B cell (primary cell): ENCODE results near the gene HBS1L. TPM values are rescaled to one million over a fixed set of nuclear protein-coding genes. Genes with fewer than 3 reads are reported as not detected.

Experiments
- ATAC-seq: fragments of 200-7000 bp; cut with Tn5 transposase; one replicate; pipeline ENCODE4 v1.10.0; 2021; ENCODE audit warnings: low read depth, mild to moderate bottlenecking, moderate number of reproducible peaks, moderate library complexity
- CTCF ChIA-PET: fragments of 350-600 bp; sonication (Branson Sonifier 250); formaldehyde crosslinking; loops from one replicate; lab custom pipeline; 2021; ENCODE audit warnings: antibody characterized with exemption, inconsistent platforms; lab: Charles Lee
- POLR2A ChIA-PET: fragments of 350-600 bp; sonication (Branson Sonifier 250); formaldehyde crosslinking; loops from one replicate; lab custom pipeline; 2021; ENCODE audit warnings: antibody characterized with exemption; lab: Charles Lee
- DNase-seq: peaks from one replicate; pipeline ENCODE4 v3.0.0; 2013
- H2AFZ ChIP-seq: 2 replicates; pipeline ENCODE4 v1.6.1; 2012; ENCODE audit warnings: mild to moderate bottlenecking, low read depth, low read length; ENCODE audit not compliant: insufficient read depth, poor library complexity, severe bottlenecking
- H3K27ac ChIP-seq, 2 donors: 1 replicate in 1 of 2; 2 replicates in 1 of 2; pipeline ENCODE4 v1.5.1; 2012 to 2013; ENCODE audit warnings: low read length in 2 of 2, mild to moderate bottlenecking in 2 of 2, moderate library complexity in 1 of 2
- H3K27me3 ChIP-seq, 4 experiments: fragments of 200-600 bp in 1 of 4; sonication (generic) in 1 of 4; replicated peaks in 1 of 4; 1 replicate in 2 of 4; 2 replicates in 2 of 4; pipeline versions ENCODE4 v1.6.1 to v1.7.0; 2013 to 2016; ENCODE audit warnings: low read length in 3 of 4, mild to moderate bottlenecking in 2 of 4, mixed read lengths in 1 of 4, moderate library complexity in 1 of 4; ENCODE audit not compliant: insufficient read depth in 4 of 4, control insufficient read depth in 3 of 4; ENCODE audit errors: control extremely low read depth in 1 of 4
- H3K36me3 ChIP-seq, 2 experiments: replicated peaks in 1 of 2; 1 replicate in 1 of 2; 2 replicates in 1 of 2; pipeline versions ENCODE4 v1.6.1 to v1.7.1; 2013; ENCODE audit warnings: low read length in 1 of 2; ENCODE audit not compliant: insufficient read depth in 2 of 2, control insufficient read depth in 1 of 2; ENCODE audit errors: control extremely low read depth in 1 of 2, extremely low read depth in 1 of 2
- H3K4me1 ChIP-seq, 2 donors: fragments of 200-600 bp in 1 of 2; sonication (generic) in 1 of 2; 1 replicate in 1 of 2; 2 replicates in 1 of 2; pipeline versions ENCODE4 v1.5.1 to v1.6.1; 2013 to 2017; ENCODE audit warnings: low read length in 2 of 2; ENCODE audit not compliant: control insufficient read depth in 2 of 2, insufficient read depth in 2 of 2
- H3K4me2 ChIP-seq: replicated peaks from 2 replicates; pipeline ENCODE3; 2012; ENCODE audit warnings: mild to moderate bottlenecking, low read depth, low read length; ENCODE audit not compliant: poor library complexity, severe bottlenecking
- H3K4me3 ChIP-seq, 5 experiments: fragments of 200-600 bp in 1 of 5; sonication (generic) in 1 of 5; 1 replicate in 3 of 5; 2 replicates in 2 of 5; pipeline versions ENCODE4 v1.5.1 to v1.7.0; 2011 to 2016; ENCODE audit warnings: low read length in 4 of 5, mild to moderate bottlenecking in 4 of 5, low read depth in 2 of 5, control low read depth in 1 of 5, moderate library complexity in 1 of 5; ENCODE audit not compliant: insufficient read depth in 1 of 5; ENCODE audit errors: control extremely low read depth in 1 of 5, extremely low read depth in 1 of 5
- H3K79me2 ChIP-seq: fragments of 200-600 bp; sonication (generic); one replicate; pipeline ENCODE4 v1.6.0; 2016; ENCODE audit warnings: low read length; ENCODE audit not compliant: control insufficient read depth, insufficient read depth
- H3K9ac ChIP-seq: fragments of 200-600 bp; sonication (generic); 2 replicates; pipeline ENCODE4 v1.6.1; 2017; ENCODE audit warnings: mild to moderate bottlenecking, low read length, moderate library complexity
- H3K9me3 ChIP-seq, 3 donors: one replicate each; pipeline versions ENCODE4 v1.6.1 to v1.7.1; 2013; ENCODE audit warnings: low read length in 2 of 3; ENCODE audit not compliant: control insufficient read depth in 2 of 3, insufficient read depth in 1 of 3; ENCODE audit errors: control extremely low read depth in 1 of 3
- H4K20me1 ChIP-seq: 2 replicates; pipeline ENCODE4 v1.6.0; 2012; ENCODE audit warnings: mild to moderate bottlenecking, low read length; ENCODE audit not compliant: insufficient read depth, control insufficient read depth, poor library complexity, severe bottlenecking
- H3K27ac Mint-ChIP-seq: one replicate; pipeline ENCODE4 v1.8.0; 2021; ENCODE audit warnings: mixed read lengths
- H3K27me3 Mint-ChIP-seq: one replicate; pipeline ENCODE4 v1.8.0; 2021; ENCODE audit warnings: mixed read lengths
- H3K4me1 Mint-ChIP-seq: one replicate; pipeline ENCODE4 v1.8.0; 2021; ENCODE audit warnings: mixed read lengths
- H3K4me3 Mint-ChIP-seq: one replicate; pipeline ENCODE4 v1.8.0; 2021; ENCODE audit warnings: mixed read lengths
- H3K9me3 Mint-ChIP-seq: one replicate; pipeline ENCODE4 v1.8.0; 2022; ENCODE audit warnings: mixed read lengths; ENCODE audit not compliant: insufficient read depth
- EZH2 ChIP-seq: IDR thresholded peaks from 2 replicates; pipeline ENCODE4 v1.6.1; 2012; ENCODE audit warnings: borderline replicate concordance, low read depth, mild to moderate bottlenecking, moderate library complexity, low read length; ENCODE audit not compliant: insufficient read depth, poor library complexity, severe bottlenecking
- WGBS: methylation state at CpG from one replicate; pipeline ENCODE4 v1.1.5; 2013; ENCODE audit warnings: missing lambda C conversion rate; ENCODE audit not compliant: insufficient coverage; 5-methylcytosine and 5-hydroxymethylcytosine counted together
- intact Hi-C: fragments of 100-400 bp; cut with micrococcal nuclease; formaldehyde crosslinking; loops from one replicate; pipeline ENCODE4 v1.10.0; 2022
- polyA plus RNA-seq: library from polyadenylated mRNA; depleted of rRNA; stranded (reverse); fragments of >200 nt; gene quantifications from 2 replicates; pipeline ENCODE4 v1.2.3, GENCODE V29; 2012
- total RNA-seq, 2 donors: library from RNA; stranded (reverse); fragments of 120-200 nt in 1 of 2; gene quantifications; 1 replicate in 1 of 2; 2 replicates in 1 of 2; pipeline versions ENCODE4 v1.2.3 to v1.2.4, GENCODE V29; 2013 to 2022
- TF ChIP-seq, protein P1 (sequence below): fragments of 200-600 bp; IDR thresholded peaks from one replicate; pipeline ENCODE4 v1.8.0; 2022; ENCODE audit warnings: antibody characterized with exemption, mild to moderate bottlenecking

HBS1L gene
- total and polyA plus RNA-seq, 2 donors (not counting 1 experiment from before 2014, with no cell fraction given): 10.3 to 58.2 TPM

DNA sequence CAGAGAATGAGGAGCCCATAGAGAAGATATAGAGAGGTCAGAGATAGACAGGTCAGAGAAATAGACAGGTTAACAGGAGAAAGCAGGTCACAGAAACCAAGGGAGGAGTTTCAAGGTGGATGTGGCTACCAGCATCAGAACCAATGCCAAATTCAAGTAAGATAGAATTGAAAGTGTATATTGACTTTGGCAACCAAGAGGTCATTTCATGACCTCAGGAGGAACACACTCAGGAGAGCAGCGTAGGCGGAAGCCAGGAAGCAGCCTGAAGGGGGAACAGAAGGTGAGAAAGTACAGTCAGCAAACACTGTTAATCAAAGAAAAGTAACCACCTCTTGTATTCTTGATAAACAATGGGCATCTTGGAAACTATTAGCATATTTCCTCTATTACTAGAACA is 70.8 kb downstream of the HBS1L start:
- no CpG with 5 or more reads among the region's 2 CpGs for WGBS
- no peak for TF ChIP-seq EZH2
- TF ChIP-seq, protein P1, sequence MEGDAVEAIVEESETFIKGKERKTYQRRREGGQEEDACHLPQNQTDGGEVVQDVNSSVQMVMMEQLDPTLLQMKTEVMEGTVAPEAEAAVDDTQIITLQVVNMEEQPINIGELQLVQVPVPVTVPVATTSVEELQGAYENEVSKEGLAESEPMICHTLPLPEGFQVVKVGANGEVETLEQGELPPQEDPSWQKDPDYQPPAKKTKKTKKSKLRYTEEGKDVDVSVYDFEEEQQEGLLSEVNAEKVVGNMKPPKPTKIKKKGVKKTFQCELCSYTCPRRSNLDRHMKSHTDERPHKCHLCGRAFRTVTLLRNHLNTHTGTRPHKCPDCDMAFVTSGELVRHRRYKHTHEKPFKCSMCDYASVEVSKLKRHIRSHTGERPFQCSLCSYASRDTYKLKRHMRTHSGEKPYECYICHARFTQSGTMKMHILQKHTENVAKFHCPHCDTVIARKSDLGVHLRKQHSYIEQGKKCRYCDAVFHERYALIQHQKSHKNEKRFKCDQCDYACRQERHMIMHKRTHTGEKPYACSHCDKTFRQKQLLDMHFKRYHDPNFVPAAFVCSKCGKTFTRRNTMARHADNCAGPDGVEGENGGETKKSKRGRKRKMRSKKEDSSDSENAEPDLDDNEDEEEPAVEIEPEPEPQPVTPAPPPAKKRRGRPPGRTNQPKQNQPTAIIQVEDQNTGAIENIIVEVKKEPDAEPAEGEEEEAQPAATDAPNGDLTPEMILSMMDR: no peak
- peaks cover 6 to 42% of the 10 kb centered on the region in 2 experiments for H3K36me3 ChIP-seq

DNA sequence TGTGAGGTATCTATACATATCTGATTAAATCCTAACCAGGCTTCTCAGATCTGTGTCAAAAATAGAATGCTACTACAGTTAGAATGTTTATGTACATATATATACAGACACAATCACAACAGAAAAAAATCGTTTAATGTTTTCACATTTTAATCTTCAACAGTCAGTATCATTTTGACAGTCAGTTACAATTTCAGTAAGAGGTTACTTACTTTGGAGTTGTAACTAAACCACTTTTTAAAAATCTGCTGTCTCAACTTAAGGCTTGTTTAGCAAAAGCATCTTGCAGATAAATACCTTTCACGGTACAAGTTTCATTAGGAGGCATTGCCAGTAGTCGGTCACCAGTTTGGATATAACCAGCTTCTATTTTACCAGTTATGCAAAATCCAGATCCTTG is 72.5 kb downstream of the HBS1L start:
- WGBS: 86% methylated on average over 1 of the region's 3 CpGs
- Histone ChIP-seq H3K4me1 (no peaks in the 10 kb centered on the region), H3K9ac (no peak overlapping the region), H3K79me2 (no peaks in the 10 kb centered on the region), H3K9me3 (no peaks in the 10 kb centered on the region), H3K4me2 (no peak overlapping the region), H3K36me3 (peaks cover 9 to 45% of the 10 kb centered on the region in 2 experiments), H3K27ac (no peak overlapping the region), H2AFZ (no peak overlapping the region), H3K27me3 (no peaks in the 10 kb centered on the region), H3K4me3 (no peak overlapping the region), H4K20me1 (no peaks in the 10 kb centered on the region)
- no peak for DNase-seq
- H3K27ac Mint-ChIP-seq: no peak overlapping the region
- ChIA-PET CTCF (no interaction called here), POLR2A (no interaction called here)
- no peak for ATAC-seq
- no peaks in the 10 kb centered on the region for H3K27me3 Mint-ChIP-seq
- intact Hi-C loops: no loop called here
- no peak overlapping the region for H3K4me3 Mint-ChIP-seq
- H3K9me3 Mint-ChIP-seq: no peaks in the 10 kb centered on the region
- H3K4me1 Mint-ChIP-seq: peaks cover 6% of the 10 kb centered on the region
- TF ChIP-seq, protein P1: no peak
- no peak for TF ChIP-seq EZH2

More for the DNA sequence above, 70.8 kb downstream of the HBS1L start:
- ChIA-PET CTCF (no interaction called here), POLR2A (no interaction called here)
- DNase-seq: no peak
- Histone ChIP-seq H3K79me2 (no peaks in the 10 kb centered on the region), H3K9ac (no peak overlapping the region), H3K27ac (no peak overlapping the region), H3K9me3 (no peaks in the 10 kb centered on the region), H3K4me1 (no peaks in the 10 kb centered on the region), H3K4me3 (no peak overlapping the region), H3K27me3 (no peaks in the 10 kb centered on the region), H4K20me1 (no peaks in the 10 kb centered on the region), H2AFZ (no peak overlapping the region), H3K4me2 (no peak overlapping the region)
- no peak overlapping the region for H3K4me3 Mint-ChIP-seq
- ATAC-seq: no peak
- H3K4me1 Mint-ChIP-seq: peaks cover 6% of the 10 kb centered on the region
- intact Hi-C loops: no loop called here
- H3K27ac Mint-ChIP-seq: no peak overlapping the region
- H3K9me3 Mint-ChIP-seq: no peaks in the 10 kb centered on the region
- H3K27me3 Mint-ChIP-seq: no peaks in the 10 kb centered on the region
